GM18507 (cell line): Measurements from ENCODE around the gene IGSF9.

Experiments used
- DNase-seq: peaks from one replicate; pipeline ENCODE4 v3.0.0; 2011; ENCODE audit warnings: low read depth; ENCODE audit not compliant: insufficient read length; ENCODE audit errors: extremely low spot score
- FAIRE-seq: peaks from 2 replicates; lab custom pipeline; 2011; peaks lifted over from hg19 to GRCh38; lab: Jason Lieb, UNC

The IGSF9 gene

GRCh38 chr1:159936273-159936904, 9.0 kb downstream of the IGSF9 start:
- DNase-seq = peak; percentile 65
- FAIRE-seq = peak; percentile 83

GRCh38 chr1:159935719-159936272, 9.6 kb downstream of the IGSF9 start:
- FAIRE-seq (no peak), DNase-seq (no peak)

GRCh38 chr1:159935305-159935704, 10.1 kb downstream of the IGSF9 start:
- FAIRE-seq (no peak), DNase-seq (no peak)

- FAIRE-seq = no peak
- DNase-seq = no peak
Observed at GRCh38 chr1:159934136-159935039, 11.0 kb downstream of the IGSF9 start.

- DNase-seq (no peak), FAIRE-seq (no peak)
Observed at GRCh38 chr1:159933347-159933746, 12.1 kb downstream of the IGSF9 start.

GRCh38 chr1:159932296-159933285, 12.8 kb downstream of the IGSF9 start:
- DNase-seq (no peak), FAIRE-seq (no peak)

GRCh38 chr1:159931795-159932173, 13.6 kb downstream of the IGSF9 start:
- FAIRE-seq (no peak), DNase-seq (no peak)

- no peak for DNase-seq
- no peak for FAIRE-seq
Observed at GRCh38 chr1:159931101-159931794, 14.2 kb downstream of the IGSF9 start.

GRCh38 chr1:159930634-159931033, 14.8 kb downstream of the IGSF9 start:
- no peak for FAIRE-seq
- DNase-seq = no peak

- FAIRE-seq (no peak), DNase-seq (no peak)
Observed at GRCh38 chr1:159930216-159930615, 15.2 kb downstream of the IGSF9 start.

- FAIRE-seq = no peak
- no peak for DNase-seq
Observed at GRCh38 chr1:159929155-159930051, 16.0 kb downstream of the IGSF9 start.

GRCh38 chr1:159928491-159929050, 16.8 kb downstream of the IGSF9 start:
- DNase-seq = no peak
- no peak for FAIRE-seq

GRCh38 chr1:159927849-159928431, 17.5 kb downstream of the IGSF9 start:
- no peak for FAIRE-seq
- no peak for DNase-seq

GRCh38 chr1:159927211-159927848, 18.1 kb downstream of the IGSF9 start:
- DNase-seq = no peak

GRCh38 chr1:159925719-159926078, 19.7 kb downstream of the IGSF9 start:
- FAIRE-seq = no peak
- no peak for DNase-seq

More at GRCh38 chr1:159927211-159927848, 18.1 kb downstream of the IGSF9 start:
- no peak for FAIRE-seq

- DNase-seq = peak; percentile 89
- FAIRE-seq = peak; percentile 91
Observed at GRCh38 chr1:159924791-159925718, 20.4 kb downstream of the IGSF9 start, which contains the start of gene TAGLN2. Gene TAGLN2 (minus strand): TSS chr1:159925507. CDS start chr1:159920509, 4,998 bp downstream.
